Activated CD8-positive, alpha-beta T cell treated with anti-CD3 and anti-CD28 coated beads for 36 hours (primary cell): ENCODE measurements around the gene SLC13A5. TPM values are rescaled to one million over a fixed set of nuclear protein-coding genes. Genes with fewer than 3 reads are reported as not detected.

Experiments
- ATAC-seq: fragments of 200-7000 bp; cut with Tn5 transposase; one replicate; pipeline ENCODE4 v1.10.0; 2021; ENCODE audit warnings: mild to moderate bottlenecking, moderate library complexity
- CTCF ChIA-PET: fragments of 350-600 bp; sonication (Branson Sonifier 250); formaldehyde crosslinking; loops from one replicate; lab custom pipeline; 2021; ENCODE audit warnings: antibody characterized with exemption; lab: Charles Lee
- POLR2A ChIA-PET: fragments of 350-600 bp; sonication (Branson Sonifier 250); formaldehyde crosslinking; loops from one replicate; lab custom pipeline; 2021; ENCODE audit warnings: antibody characterized with exemption; lab: Charles Lee
- DNase-seq: peaks from one replicate; pipeline ENCODE4 v3.0.0-alpha.2; 2020
- H3K27ac Mint-ChIP-seq: one replicate; pipeline ENCODE4 v1.8.0; 2021; ENCODE audit warnings: mild to moderate bottlenecking, mixed read lengths
- H3K27me3 Mint-ChIP-seq: one replicate; pipeline ENCODE4 v1.8.0; 2021; ENCODE audit warnings: mixed read lengths
- H3K36me3 Mint-ChIP-seq: one replicate; pipeline ENCODE4 v1.8.0; 2021; ENCODE audit warnings: low read depth, mixed read lengths
- H3K4me1 Mint-ChIP-seq: one replicate; pipeline ENCODE4 v1.8.0; 2021; ENCODE audit warnings: low read depth, mixed read lengths
- H3K4me3 Mint-ChIP-seq: one replicate; pipeline ENCODE4 v1.8.0; 2021; ENCODE audit warnings: mild to moderate bottlenecking, moderate library complexity, mixed read lengths
- H3K9me3 Mint-ChIP-seq: one replicate; pipeline ENCODE4 v1.8.0; 2021; ENCODE audit warnings: mixed read lengths
- CTCF ChIP-seq: fragments of 200-600 bp; IDR thresholded peaks from one replicate; pipeline ENCODE4 v1.8.0; 2022; ENCODE audit warnings: antibody characterized with exemption, mild to moderate bottlenecking
- intact Hi-C: fragments of 100-400 bp; cut with micrococcal nuclease; formaldehyde crosslinking; loops from one replicate; pipeline ENCODE4 v1.10.0; 2022
- total RNA-seq, 2 experiments: library from RNA; stranded (reverse); gene quantifications; one replicate each; pipeline ENCODE4 v1.2.3, GENCODE V29; 2021

SLC13A5 gene
- total RNA-seq, 2 experiments from 2014 or later: not detected

- intact Hi-C loops: no loop called here
- ChIA-PET POLR2A (no interaction called here), CTCF (interaction anchor here (1.0 to 3.1 kb wide), 4 partner anchors 11 to 166 kb away, joined by 3 to 12 read pairs (median 4); no protein-coding TSS in a partner anchor)
- Mint-ChIP-seq H3K4me3 (no peak overlapping the region), H3K4me1 (peaks cover 7% of the 10 kb centered on the region), H3K36me3 (no peaks in the 10 kb centered on the region), H3K27ac (no peak overlapping the region), H3K9me3 (no peaks in the 10 kb centered on the region), H3K27me3 (peaks cover 26% of the 10 kb centered on the region)
- TF ChIP-seq CTCF: no peak
- DNase-seq: peak; percentile 42
- no peak for ATAC-seq
Measured at GRCh38 chr17:6677158-6677831, 35.9 kb downstream of the SLC13A5 start.

- CTCF ChIA-PET: interaction anchor here (1.0 to 3.1 kb wide), 4 partner anchors 10 to 166 kb away, joined by 3 to 12 read pairs (median 4); no protein-coding TSS in a partner anchor
- DNase-seq: no peak
- Mint-ChIP-seq H3K27ac (no peak overlapping the region), H3K36me3 (no peaks in the 10 kb centered on the region), H3K4me3 (no peak overlapping the region), H3K4me1 (peaks cover 7% of the 10 kb centered on the region), H3K27me3 (peaks cover 21% of the 10 kb centered on the region), H3K9me3 (no peaks in the 10 kb centered on the region)
- POLR2A ChIA-PET: no interaction called here
- intact Hi-C loops: no loop called here
- ATAC-seq: no peak
- TF ChIP-seq CTCF: no peak
Measured at GRCh38 chr17:6676802-6677157, 36.4 kb downstream of the SLC13A5 start.

GRCh38 chr17:6675201-6675825 is 37.9 kb downstream of the SLC13A5 start:
- intact Hi-C loops: no loop called here
- TF ChIP-seq CTCF: no peak
- CTCF ChIA-PET: interaction anchor here (3.1 kb wide), 1 partner anchor 9 kb away, joined by 12 read pairs; no protein-coding TSS in a partner anchor
- Mint-ChIP-seq H3K4me1 (peaks cover 7% of the 10 kb centered on the region), H3K9me3 (no peaks in the 10 kb centered on the region), H3K27me3 (peaks cover 16% of the 10 kb centered on the region), H3K36me3 (no peaks in the 10 kb centered on the region), H3K4me3 (no peak overlapping the region), H3K27ac (no peak overlapping the region)
- POLR2A ChIA-PET: no interaction called here
- DNase-seq: no peak
- no peak for ATAC-seq

GRCh38 chr17:6674586-6674985 is 38.6 kb downstream of the SLC13A5 start:
- peaks cover 13% of the 10 kb centered on the region for H3K27me3 Mint-ChIP-seq
- no peaks in the 10 kb centered on the region for H3K36me3 Mint-ChIP-seq
- peaks cover 7% of the 10 kb centered on the region for H3K4me1 Mint-ChIP-seq
- no peak for TF ChIP-seq CTCF
- DNase-seq (no peak), ATAC-seq (no peak)
- no peak overlapping the region for H3K27ac Mint-ChIP-seq
- no peaks in the 10 kb centered on the region for H3K9me3 Mint-ChIP-seq
- intact Hi-C loops: no loop called here
- POLR2A ChIA-PET: no interaction called here
- no peak overlapping the region for H3K4me3 Mint-ChIP-seq
- CTCF ChIA-PET: interaction anchor here (1.5 to 3.1 kb wide), 2 partner anchors 8 kb away, joined by 4 to 12 read pairs; no protein-coding TSS in a partner anchor

GRCh38 chr17:6671431-6671830 is 41.7 kb downstream of the SLC13A5 start:
- Mint-ChIP-seq H3K4me3 (no peak overlapping the region), H3K36me3 (no peaks in the 10 kb centered on the region), H3K27ac (no peak overlapping the region), H3K27me3 (no peaks in the 10 kb centered on the region), H3K4me1 (peaks cover 11% of the 10 kb centered on the region), H3K9me3 (no peaks in the 10 kb centered on the region)
- ChIA-PET CTCF (interaction anchor here (1.1 to 1.2 kb wide), 2 partner anchors 198 to 333 kb away, joined by 3 read pairs; no protein-coding TSS in a partner anchor), POLR2A (no interaction called here)
- DNase-seq (no peak), ATAC-seq (no peak)
- intact Hi-C loops: no loop called here
- TF ChIP-seq CTCF: no peak
